Measurements from ENCODE around the gene KRTAP10-12.

DNA sequence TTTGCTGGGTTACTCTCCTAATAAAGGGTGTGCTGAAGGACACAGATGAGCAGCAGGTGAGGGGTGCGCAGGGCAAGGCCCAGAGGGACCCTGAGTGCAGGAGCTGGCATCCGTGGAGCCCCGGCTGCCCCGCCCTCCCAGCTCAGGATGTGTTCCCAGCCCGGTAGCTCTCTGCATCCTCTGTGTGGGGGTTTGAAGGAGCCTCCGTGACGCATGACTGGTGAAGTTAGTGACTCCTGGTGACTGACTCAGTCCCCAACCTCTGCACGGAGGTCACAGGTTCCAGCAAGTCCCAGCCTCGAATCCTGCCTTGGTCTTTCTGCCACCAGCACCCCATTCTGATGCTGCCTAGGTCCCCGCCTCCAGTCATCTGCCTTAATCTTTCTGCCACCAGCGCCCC lies 36.0 kb downstream of the KRTAP10-12 start:
- TF ChIP-seq, protein P1, sequence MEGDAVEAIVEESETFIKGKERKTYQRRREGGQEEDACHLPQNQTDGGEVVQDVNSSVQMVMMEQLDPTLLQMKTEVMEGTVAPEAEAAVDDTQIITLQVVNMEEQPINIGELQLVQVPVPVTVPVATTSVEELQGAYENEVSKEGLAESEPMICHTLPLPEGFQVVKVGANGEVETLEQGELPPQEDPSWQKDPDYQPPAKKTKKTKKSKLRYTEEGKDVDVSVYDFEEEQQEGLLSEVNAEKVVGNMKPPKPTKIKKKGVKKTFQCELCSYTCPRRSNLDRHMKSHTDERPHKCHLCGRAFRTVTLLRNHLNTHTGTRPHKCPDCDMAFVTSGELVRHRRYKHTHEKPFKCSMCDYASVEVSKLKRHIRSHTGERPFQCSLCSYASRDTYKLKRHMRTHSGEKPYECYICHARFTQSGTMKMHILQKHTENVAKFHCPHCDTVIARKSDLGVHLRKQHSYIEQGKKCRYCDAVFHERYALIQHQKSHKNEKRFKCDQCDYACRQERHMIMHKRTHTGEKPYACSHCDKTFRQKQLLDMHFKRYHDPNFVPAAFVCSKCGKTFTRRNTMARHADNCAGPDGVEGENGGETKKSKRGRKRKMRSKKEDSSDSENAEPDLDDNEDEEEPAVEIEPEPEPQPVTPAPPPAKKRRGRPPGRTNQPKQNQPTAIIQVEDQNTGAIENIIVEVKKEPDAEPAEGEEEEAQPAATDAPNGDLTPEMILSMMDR (IDR thresholded peaks at IDR 0.05; ENCODE audit: low read depth, low read length): no peak
- no peak for TF ChIP-seq EZH2phosphoT487 (IDR thresholded peaks at IDR 0.05; ENCODE audit: low read depth)
